NCI-H2227 (cell line): ENCODE measurements around the gene MYO5C.
A peak's percentile ranks its signal among the peaks of the same experiment; 100 is the strongest.

ENCODE experiments used
- DNase-seq: peaks from one replicate; lab custom pipeline; 2025; ENCODE audit not compliant: unreplicated experiment; lab: John Stamatoyannopoulos, UW

The MYO5C gene

GRCh38 chr15:52295421-52296001 lies at the start of gene MYO5C:
TSS of gene MYO5C (minus strand) at chr15:52295804. CDS start at chr15:52295636, 168 bp downstream.
- DNase-seq, result peak; percentile 56

DNA sequence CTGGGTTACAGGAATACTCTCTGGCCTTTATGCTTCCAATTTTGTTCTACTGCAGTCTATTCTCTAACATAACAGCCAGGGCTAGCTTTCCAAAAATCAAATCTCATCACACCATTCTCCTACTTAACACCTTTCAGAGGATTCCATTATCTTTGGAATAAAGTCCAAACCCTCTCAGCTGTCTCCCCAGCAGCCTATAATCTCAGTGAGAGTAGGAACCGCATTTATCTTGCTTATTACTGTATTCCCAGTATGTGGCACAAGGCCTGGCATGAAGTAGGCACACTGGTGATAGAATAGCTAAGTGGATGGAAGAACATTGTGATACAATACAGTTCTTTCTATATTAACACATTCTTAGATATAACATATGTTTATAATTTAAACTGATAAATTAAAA lies 49.0 kb upstream of the MYO5C start:
- DNase-seq, result no peak

DNA sequence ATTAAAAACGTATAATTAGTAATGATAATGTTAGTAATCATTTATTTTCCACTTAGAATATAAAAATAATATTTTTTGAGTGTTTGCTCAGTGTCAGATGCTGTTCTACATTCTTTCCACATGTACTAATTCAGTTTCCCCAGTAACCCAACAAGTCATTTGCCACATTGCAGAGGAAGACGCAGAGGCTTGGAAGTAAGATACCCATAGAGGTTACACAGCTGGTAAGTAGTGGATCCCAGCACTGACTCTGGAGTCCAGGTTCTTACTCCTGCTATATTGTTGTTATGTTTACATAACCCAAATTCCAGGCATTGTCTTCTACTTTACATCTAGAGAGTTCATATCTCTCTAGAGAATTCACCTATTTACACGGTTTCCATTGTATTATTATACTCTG lies 48.2 kb upstream of the MYO5C start:
- no peak for DNase-seq

DNA sequence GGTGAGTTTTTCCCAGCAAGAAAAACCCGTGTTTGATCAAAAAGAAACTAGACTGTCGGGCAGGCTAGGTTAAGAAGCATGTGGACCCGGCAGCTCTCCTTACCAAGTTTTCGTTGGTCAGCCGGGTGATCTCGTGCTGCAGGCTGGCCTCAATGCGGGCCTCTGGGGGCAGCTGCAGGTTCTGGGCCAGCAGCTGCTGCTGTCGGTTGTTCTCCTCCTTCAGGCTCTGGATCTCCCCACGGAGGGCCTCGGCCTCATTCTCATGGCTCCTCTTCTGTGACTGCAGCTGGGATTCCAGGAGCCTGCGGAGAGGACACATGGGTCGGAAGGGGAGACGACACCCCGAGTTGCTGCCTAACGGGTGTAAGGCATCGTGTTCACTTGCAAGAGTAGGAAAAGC lies 44.5 kb upstream of the MYO5C start:
- DNase-seq, result no peak

GRCh38 chr15:52338891-52339290 lies 43.3 kb upstream of the MYO5C start:
- DNase-seq, result no peak

- no peak for DNase-seq
Observed at GRCh38 chr15:52338058-52338457, 42.5 kb upstream of the MYO5C start.

- no peak for DNase-seq
Observed at GRCh38 chr15:52337198-52337853, 41.7 kb upstream of the MYO5C start.

- DNase-seq, result no peak
Observed at GRCh38 chr15:52336529-52336928, 40.9 kb upstream of the MYO5C start.

- DNase-seq, result no peak
Observed at GRCh38 chr15:52334491-52335160, 39.0 kb upstream of the MYO5C start.

DNA sequence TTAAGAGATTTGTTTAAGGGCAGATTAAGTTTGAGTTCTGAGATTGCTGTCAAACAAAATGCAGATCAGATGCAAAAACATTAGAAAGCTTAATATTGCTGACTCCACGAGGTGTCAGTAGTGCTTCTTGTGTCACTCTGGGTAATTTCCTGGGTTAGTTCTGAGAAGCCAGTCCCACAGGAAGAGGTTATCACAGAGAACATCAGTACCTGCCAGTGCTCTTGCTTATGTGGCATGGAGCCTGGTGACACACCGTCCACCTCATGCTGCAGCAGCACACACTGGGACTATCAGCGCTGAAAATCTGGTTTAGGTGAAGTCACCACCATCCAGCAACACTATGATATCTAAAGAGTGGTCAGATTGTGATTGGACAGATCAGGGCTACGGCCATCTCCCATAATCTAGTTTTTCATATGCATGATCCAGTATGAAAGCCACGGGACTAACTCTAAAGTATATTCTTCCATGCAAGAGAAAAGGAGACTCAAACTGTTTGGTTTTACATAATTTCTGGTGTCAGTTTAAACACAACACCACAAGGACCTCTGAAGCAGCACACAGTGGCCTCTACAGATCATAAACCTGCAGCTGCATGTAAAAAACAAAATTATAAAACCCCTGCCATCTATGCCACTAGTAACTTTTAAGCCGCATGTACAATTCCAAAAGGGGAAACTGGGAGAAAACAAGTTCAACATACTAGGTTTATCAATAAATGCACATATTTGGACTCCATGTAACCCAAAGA lies 36.1 kb upstream of the MYO5C start:
- no peak for DNase-seq

GRCh38 chr15:52329987-52330386 lies 34.4 kb upstream of the MYO5C start:
- DNase-seq, result no peak

- DNase-seq, result no peak
Observed at GRCh38 chr15:52329150-52329549, 33.5 kb upstream of the MYO5C start.

DNA sequence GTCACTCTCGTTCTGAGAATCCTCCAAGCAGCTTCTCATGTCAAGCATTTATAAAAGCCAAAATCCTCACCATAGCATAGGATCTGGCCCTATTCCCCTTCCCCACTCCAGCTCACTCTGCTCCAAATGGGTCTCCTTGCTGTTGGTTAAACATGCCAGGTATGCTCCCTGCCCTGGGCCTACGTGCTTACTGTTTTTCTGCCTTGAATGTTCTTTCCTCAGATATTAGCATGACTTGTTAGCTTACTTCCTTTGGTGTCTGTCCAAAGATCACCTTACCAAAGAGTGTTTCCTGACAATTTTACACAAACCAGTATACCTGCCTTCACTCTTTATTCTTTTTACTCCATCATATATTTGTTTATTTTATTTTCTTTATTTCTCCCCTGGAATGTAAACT lies 33.1 kb upstream of the MYO5C start:
- DNase-seq, result no peak

DNA sequence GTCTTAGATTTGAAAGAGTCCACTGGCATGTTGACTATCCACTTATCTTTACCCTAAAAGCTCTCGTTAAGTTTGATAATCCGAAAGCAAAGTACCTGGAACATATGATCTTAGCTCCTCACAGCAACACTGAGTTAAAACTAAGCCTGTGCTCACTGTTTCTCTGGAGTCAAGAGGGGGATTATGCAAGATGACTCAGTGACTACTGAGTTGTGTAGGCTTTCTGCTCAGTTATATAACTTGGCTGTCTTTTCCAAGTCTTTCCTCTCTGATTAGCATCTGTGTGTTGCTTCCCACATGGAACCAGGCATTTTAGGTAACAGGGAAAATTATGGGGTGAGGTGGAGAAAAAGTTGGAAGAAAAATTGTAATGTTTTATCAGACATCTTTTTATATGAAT lies 31.2 kb upstream of the MYO5C start:
- DNase-seq, result no peak

GRCh38 chr15:52324109-52324508 lies 28.5 kb upstream of the MYO5C start:
- DNase-seq, result no peak

GRCh38 chr15:52318729-52319500 lies 23.3 kb upstream of the MYO5C start:
- DNase-seq, result no peak

DNA sequence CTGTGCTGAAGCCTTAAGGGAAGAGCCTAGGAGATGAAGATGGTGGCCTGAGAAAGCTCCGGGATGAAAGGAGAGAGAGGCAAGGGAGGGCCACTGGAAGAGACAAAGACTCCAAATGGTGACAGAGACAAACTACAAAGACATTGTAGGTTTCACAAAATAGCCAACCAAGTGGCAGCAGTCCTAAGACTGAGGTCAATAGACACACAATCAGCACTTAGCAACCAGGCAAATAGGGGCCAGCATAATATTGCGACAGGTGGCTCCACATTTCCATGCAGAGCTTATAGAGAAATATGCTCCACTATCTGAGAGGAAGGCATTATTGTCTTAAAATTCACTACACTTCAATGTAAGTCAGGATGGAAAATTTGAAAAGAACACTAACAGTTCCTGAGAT lies 22.1 kb upstream of the MYO5C start:
- DNase-seq, result no peak

DNA sequence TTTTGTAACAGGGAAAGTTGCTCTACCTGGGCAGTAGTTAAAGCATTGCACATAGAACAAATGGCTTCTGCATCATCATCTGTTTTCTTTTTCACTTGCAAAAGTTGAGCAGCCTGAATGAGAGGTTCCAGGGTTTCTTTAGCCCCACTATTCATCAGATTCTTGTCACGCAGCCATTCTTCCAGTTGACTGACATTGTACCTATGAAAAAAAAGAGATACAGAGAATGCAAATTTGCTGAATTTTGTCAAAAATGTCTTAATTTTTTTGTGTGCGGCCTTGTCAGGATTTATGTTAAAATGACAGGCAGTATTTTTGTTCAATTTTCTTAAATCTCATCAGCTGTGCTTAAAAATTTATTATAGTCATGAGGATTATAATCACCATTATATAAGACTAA lies 21.4 kb upstream of the MYO5C start:
- no peak for DNase-seq

GRCh38 chr15:52309154-52309548 lies 13.5 kb upstream of the MYO5C start:
- no peak for DNase-seq

- no peak for DNase-seq
Observed at GRCh38 chr15:52308446-52309153, 13.0 kb upstream of the MYO5C start.
